ENCODE data around the gene TCF4.
A peak's percentile ranks its signal among the peaks of the same experiment; 100 is the strongest.

The TCF4 gene

DNA sequence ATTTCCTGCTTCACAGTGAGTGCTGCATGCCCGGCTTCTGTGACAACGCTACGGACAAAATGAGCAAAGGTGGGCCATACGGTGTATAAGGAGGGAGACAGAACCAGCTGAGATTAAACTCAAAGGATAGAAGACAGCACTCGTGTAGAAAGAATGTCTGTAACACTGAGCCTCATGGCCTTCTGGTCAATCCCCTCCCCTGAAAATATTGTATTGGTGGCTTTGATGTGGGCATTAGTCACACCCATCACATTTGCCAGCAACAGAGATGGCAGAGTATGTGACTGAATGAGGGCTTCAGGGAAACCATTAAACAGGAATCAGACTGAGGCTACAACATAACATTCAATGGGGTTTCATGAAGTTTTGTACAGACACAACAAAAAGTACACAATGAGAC, 341.0 kb downstream of the TCF4 start:
- no peak for DNase-seq

DNA sequence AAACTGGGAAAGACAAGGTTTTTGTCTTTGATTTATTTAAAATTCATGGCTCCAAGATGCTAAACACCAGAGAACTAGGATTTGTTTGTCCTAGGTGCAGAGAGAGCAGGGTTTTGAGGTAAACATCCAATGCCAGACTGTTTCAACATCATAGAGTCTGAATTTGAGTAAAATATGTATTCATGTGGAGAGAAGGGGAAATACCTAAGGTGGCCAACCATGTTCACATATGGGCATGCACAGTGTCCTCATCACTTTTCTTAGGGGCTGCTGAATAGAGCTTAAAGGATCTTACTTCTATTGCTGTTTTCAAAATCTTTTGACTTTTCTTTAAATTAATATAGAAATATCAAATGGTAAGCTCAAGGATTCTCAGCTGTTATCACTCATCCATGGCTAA, 341.7 kb downstream of the TCF4 start:
- no peak for DNase-seq

DNA sequence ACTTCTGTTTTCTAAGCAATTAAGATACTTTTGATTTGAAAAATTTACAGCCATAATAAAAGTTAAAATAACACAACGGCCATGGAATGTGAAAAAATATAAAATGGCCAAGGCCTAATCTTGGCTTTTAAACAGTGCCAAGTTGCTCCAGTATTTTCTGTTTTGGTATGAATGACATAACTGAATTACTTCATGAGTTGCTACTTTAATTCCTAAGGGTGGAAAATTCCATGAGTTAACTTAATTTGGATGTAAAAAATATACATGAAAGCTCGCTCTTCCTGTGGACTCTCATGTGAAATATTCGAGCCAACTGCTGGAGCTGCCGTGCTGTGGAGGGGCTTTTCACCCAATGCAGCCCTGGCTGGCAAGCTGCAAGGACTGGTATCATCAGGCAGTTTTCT, 342.8 kb downstream of the TCF4 start:
- DNase-seq, result no peak

DNA sequence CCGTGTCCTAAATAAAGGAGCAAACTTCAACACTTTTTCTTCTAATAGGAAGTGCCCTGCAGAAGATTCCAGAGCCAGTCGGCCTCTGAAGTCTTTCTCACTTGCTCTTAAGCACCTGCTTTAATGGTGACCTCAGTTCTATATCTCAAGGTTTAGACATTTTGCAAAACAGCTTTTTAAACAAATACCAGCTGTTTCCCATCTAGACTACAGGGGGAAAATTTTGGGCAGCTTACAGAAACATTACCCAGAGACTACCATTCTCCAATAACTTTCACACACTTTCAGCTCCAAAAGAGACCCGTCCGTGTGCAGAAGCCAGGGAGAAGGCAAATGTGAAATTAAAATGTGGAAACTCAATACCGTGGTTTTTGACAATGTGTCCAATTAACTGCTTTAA, 343.4 kb downstream of the TCF4 start:
- no peak for DNase-seq

DNA sequence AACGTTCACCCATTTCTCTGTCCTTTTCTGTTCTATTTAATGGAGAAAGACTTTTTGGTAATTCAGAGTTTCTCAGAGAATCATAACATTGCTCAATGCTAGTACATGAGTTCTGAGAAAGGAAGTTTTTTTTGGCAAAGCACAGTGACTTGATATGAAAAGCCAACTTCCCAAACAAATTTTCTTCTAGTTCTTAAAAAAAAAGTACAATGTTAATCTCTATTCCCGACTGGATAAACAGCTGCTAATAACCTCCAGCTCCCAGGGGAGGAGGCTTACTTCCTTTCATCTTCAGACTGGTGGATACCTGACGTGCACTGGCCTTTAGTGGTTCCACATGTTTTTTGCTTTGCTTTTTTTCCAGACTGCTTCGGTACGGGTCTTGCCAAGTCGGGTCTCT, 344.1 kb downstream of the TCF4 start:
- no peak for DNase-seq

DNA sequence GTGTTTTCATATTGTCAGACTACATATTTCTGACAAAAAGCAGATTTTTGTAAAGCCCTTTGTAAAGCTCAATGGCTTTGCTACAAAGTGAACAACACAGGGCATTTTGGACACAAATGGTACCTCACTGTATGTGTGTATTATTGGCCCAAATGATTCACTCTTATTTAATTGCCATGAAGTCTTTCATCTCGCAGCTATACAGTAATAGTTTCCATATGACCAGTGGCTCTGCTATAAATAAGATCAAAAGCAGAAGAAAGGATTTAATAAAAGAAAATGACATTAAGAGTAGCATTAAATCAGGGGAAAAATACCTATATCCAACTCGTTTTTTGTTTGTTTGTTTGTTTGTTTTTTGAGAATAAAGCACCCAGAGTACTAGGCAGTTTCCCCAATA, 344.7 kb downstream of the TCF4 start:
- no peak for DNase-seq

DNA sequence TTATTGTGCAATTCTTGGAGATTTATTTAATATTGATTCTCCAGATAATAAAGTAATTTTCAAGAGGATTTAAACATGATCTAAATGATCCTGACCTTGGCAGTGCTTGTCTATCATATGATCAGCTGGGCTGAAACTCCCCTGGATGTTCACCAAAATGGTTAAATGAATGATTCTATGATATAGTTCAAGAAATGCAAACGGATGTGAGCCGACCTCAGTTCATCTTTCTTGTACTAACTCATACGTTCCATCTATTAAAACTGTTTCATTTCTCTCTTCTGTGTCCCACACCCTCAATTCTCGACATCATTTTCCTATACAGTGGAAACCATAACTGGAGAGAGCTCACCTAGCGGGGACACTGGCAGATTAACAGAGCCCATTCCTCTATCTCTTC, 347.0 kb downstream of the TCF4 start:
- DNase-seq, result no peak

DNA sequence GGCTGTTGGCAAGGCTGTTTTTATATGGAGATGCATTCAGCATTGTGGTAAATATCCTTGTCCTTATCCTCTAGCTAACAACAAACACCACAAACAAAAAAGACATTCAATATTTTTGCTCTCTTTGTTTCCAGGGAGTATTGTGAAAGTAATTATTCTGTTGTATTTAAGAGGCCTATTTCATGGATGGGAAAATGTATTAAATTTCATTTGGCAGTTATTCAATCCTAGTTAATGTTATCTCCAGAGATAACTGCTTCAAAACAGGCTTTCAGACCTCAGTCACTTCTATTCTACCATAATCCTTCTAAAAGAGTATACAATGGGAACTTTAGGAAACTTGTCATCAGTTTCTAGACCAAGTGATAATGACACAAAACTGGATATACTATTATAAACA, 348.3 kb downstream of the TCF4 start:
- no peak for DNase-seq

DNA sequence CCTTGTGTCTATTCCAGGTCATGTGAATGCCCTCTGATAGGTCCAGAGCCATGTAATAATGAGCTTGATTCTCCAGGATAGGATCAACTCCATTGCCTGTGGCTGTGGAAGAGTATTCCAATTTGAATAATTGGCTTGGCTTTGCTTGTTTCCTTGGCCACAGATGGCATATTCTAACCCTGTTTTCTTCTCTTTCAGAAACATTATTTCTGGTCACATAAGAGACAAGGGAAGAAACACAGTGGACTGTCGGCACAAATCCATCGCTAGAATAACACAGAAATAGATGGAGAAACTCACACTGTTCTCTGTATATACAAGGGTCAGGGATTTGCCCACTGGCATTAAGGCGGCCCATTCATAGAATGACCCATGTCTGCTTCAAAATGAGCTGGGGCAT, 350.3 kb downstream of the TCF4 start:
- no peak for DNase-seq

DNA sequence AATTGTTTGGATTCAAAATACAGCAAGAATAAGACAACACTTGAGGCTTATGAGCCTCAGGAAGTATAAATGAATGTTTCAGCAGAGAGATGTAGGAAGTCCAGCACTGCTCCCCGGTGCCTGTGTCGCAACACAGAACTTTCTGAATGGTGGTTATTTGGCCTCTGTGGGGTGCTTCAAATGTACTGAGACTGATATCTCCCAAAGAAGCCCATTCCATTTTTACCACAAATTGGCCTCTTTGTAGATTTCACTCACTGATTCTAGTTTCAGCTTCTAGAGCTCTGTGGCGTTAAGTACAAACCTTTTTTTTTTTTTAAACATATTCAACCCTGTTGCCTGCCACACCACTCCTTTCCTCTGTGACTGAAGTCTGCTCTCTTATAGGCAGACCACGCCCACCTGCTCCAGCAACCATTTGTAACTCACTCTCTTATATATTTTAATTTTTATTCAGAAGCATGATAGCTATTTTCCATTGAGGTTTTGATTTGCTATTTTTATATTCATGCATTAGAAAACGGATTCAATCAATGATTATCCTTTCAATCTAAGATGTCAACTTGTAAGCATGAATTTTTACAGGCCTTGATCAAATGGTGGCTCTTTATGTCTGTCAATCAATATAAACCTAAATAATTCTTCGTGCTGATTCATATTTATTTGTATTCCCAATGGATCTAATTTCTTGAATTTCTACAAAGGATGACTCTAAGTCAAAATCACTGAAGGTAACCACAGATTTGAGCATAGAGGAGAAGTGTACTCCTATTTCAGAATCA, 351.7 kb downstream of the TCF4 start:
- DNase-seq, result no peak

DNA sequence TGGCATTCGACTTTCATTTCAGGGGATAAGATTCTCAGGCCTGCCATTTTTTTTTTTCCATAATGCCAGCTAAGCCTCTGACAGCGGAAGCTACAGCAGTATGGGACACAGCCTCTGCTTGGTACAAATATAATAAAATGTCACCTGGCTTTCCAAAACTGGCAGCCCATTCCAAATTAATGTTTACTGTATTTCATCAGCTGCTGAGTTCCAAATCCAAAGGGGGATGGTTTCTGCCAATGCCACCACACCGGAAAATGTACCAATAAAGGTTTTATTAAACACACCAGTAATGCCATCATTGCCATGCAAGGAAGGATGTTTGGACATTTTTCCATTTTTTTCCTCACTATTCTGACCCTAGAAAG, 352.9 kb downstream of the TCF4 start:
- DNase-seq, result no peak

DNA sequence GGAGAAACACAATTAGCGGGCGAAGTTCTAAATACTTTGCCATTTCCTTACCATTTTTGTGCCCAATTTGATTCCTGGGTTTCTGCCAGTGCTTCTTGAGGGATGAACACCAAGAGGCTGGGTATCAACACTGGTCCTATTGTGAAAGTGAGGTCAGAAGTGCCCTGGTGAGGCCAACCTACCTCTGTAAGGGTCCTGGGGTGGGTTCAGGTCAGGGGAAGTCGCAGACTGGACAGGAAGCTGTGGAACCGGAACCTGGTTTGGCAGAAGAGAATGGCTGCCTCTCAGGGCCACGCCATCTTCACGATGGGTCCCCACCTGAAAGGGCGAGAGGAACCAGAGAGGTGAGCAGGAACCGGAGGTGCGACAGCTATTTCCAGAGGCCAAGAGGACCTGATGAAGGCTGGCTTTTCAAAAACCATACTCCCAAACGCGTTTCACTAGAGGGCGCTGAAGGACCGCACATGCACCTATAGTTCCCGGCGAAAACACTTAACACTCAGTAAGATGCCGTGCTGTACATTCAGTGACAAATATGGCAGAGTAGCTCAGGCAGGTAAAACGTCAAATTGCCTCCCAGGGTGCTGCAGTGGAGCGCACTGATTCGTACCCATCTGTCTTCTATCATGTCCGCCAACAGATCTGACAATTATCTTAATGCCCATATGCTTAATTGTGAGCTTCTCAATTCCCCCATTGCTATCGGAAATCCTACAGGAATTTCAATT, 353.5 kb downstream of the TCF4 start:
- DNase-seq, result peak; percentile 33

DNA sequence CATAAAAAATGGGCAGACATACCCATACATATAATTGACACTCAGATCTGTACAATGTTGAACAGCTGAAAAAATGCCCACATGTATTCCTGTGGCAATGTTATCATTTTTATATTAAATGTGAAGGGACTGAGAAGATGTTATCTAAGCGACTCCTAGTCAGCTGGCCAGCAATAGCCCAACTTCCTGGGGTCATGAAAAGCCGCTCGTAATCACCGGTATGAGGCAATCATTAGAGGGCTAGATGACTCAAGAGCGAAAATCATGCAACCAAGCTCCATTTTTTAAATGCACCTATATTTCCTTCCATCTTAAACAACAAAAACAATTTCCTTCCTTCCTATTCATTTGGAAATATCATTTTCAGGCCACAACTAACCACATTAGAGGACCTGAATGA, 354.1 kb downstream of the TCF4 start:
- no peak for DNase-seq

DNA sequence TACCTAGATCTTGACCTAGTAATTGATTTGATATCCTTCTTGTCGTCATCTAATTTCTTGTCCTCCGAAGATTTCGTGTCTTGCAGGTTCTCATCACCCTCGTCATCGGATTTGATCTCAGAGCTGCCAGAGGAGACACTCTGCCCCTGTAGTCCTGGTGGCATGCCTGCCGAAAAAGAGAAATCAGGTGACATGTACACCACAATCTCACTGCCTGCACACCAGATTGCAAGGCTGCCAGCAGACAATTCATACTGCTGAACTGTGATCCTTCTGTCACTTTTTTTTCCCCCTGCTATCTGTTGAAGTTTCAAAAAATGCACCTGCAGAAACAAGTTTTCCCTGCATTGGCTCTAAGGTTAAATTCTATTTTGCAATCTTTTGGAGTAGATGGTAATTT, 355.5 kb downstream of the TCF4 start:
- no peak for DNase-seq

DNA sequence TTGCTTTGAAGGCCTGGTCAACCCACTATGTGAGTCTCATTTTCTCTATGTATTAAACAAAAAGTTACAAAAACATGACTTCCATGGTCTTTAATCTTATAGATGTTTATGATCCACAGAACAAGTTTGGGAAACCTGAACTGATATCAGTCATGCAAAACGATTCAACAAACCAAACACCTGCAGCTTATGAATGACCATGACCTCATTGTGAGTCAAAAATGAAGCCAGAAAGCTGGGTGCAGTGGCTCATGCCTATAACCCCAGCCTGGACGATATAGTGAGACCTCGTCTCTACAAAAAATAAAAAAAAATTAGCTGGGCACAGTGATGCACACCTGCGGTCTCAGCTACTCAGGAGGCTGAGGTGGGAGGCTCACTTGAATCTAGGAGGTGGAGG, 358.3 kb downstream of the TCF4 start:
- DNase-seq, result no peak

DNA sequence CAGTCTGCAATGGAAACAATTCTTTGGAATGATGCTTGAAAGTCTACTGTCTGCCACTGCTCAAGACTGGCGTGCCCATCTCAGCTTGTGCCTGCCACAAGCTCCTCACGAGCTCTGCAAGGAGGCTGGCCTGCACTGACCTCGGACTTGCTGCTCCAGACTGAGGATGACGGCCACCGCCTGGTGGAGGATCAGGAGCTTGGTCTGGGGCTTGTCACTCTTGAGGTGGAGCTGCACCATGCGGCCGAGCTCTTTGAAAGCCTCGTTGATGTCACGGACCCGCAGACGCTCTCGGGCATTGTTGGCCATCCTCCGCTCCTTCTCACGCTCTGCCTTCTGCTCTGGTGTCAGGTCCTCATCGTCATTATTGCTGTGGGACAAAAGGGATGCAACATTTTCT, 359.3 kb downstream of the TCF4 start:
- DNase-seq, result no peak

DNA sequence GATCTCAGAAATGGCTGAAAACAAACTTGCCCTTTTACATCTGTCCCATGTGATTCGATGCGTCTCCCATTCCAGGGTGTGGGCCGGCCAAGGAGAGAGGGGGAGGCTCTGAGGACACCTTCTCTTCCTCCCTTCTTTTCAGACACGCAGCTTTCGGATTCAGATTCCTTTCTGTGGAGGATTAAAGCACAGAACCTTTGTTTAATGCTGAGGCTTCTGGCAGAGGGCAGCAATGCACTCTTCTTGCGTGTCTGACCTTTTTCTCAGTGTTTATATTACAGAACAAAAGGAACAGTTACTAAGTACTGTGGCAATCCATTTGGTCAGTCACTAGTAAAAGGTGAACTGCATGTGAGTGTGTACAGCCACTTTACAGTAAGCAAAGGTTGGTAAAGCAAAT, 359.8 kb downstream of the TCF4 start:
- DNase-seq, result no peak

DNA sequence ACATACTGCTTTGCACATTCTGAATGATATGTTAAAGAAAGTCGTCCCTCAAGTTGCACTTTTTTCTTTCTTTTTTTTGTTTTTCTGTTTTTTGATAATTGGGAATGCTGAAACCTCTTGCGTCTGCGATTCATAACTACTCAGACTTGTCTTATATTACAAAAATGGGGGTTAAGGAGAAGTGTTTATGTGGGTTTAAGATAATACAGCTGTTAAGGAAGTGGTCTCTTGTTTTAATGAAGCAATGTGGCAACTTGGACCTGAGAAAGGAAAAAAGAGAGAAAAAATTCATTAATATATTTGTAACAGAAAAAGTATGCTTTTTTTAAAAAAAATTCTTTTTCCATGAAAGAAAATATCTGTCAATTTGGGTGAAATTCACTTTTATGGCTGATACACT, 360.2 kb downstream of the TCF4 start:
- no peak for DNase-seq

DNA sequence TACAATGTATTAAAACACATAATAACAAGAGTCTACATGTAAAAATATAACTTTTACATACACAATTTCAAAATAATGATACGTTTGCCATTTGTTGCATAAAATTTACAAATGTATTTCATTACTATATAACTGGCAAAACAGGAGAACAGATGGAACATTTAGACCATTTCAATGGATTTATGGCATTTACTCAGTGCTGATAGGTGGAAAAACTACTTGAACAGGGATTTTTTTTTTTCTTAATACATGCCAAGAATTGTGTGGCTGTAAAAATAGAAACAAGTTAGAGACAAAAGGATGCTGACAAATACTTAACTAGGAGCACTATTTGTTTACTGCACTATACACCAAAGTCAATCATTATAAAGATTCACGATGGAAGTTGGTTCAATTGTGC, 361.9 kb downstream of the TCF4 start:
- DNase-seq, result no peak

DNA sequence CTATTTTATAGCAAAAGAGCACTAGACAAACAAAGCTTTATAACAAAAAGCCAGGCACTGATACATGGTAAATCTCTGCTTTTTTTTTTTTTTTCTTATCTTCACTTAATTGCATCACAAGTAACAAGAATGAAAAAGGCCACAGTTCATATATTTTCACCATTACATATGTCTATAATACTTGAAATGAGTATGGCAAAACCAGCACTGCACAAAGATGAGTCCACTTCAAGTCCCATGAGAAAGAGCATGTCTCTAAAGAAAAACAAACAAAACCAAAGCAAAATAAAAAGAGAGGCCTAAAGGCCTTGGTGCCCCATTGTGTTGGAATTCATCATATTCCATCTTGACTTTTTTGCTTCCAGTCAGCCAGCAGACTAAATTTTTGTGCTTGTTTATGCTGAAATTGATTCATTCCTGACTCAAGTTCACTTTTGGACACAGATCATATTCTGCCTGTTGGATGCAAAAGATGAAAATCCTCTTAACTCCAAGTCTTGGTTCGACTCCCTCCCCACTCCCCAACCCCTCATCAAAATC, 363.8 kb downstream of the TCF4 start:
- DNase-seq, result no peak

DNA sequence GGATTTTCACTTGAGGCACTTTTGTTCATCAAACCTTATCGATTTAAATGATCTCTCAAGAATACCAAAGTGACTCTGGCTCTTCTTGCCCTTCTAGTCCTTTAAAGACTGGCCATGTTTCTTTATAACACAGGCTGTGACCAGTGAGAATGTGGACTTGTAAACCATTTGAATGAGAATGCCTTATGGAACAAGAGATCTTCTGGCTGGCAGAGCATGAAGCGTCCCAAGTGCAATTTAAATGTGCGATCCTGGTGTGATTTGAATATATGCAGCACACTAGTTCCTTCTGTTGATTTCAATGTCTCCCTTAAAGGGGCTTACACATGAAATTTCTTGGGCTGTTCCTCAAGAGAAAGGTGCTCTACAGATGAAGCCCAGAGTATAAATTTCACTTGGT, 366.4 kb downstream of the TCF4 start:
- DNase-seq, result no peak

DNA sequence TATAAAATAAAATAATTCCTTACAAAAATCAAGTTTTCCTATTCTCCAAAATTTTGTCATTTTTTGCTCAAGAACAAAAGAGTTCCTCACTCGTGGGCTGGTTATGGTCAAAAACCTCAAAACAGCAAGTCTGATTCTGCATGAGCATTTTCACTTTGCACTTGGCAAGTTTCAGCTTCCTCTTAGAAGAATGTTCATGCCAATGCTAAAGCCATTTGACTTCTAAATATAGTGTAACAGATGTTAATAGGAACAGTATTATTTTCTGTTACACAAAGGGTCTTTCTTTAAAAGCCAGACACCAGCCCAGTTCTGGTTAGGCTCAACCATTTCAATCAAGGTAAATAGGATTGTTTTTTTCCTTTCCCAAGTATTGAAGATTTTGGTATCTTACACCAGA, 367.5 kb downstream of the TCF4 start:
- no peak for DNase-seq

DNA sequence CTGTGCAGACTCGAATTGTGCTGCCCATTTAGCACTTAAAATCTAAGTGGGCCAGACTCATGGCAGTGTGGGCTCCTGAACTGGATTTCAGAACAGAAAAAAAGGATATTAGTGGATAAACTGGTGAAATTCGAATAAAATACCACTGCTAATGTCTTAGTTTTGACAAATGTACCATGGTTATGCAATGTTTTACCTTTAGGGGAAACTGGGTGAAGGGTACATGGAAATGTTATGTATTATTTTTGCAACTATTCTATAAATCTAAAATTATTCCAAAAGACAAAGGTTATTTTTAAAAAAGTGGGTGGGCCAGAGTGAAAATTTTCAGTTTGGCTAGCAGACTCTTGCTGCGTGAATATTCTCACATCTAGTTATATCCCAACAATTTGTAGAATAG, 368.2 kb downstream of the TCF4 start:
- DNase-seq, result no peak

DNA sequence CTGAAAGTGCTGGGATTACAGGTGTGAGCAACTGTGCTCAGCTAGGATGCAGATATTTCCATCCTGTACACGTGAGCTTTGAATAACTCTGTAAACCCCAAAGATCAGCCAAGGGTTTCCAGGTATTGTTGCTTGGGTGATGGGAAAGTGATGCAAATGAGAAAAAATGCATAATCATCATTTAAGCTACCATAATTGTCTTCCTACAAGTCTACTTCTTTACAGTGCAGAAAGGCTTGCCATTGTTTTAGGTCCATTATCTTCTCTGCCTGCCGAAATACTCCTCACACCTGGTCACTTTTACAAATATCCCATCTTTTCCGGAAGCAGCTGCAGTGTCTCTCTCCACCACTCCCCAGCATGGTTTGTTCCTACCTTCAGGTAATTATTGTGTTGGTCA, 368.9 kb downstream of the TCF4 start:
- no peak for DNase-seq

DNA sequence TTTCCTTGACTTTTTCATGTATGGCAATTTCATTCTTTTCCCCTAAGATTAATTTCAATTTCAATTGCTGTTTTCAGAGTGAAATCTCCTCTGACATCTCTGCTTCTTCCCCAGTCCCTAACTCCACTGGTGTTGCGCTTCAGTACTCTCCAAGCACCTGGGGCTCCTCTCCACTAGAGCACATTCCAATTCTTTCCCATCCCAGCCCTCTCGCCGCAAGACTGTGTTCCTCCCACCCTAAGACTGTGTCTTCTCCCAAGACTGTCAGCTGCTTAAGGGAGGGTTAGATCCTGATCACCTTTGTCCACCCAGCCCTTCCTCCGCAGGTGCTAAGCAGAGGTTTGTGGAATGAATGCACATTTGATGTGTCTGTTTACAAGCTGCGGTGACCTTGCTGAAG, 373.0 kb downstream of the TCF4 start:
- no peak for DNase-seq
